Naive thymus-derived CD8-positive, alpha-beta T cell (primary cell): Measurements from ENCODE around the gene HOXD4. TPM values are rescaled to one million over a fixed set of nuclear protein-coding genes. Genes with fewer than 3 reads are reported as not detected.

Experiments
- ATAC-seq, 2 donors: fragments of 150-1000 bp; cut with Tn5 transposase in 1 of 2; sonication (Bioruptor Pico), chemical (Tn5 transposase) in 1 of 2; 1 replicate in 1 of 2; 2 replicates in 1 of 2; pipeline ENCODE4 v1.10.0; 2021; ENCODE audit warnings: mild to moderate bottlenecking in 2 of 2, moderate library complexity in 2 of 2
- POLR2A ChIA-PET: fragments of 350-600 bp; sonication (Branson Sonifier 250); formaldehyde crosslinking; loops from one replicate; lab custom pipeline; 2021; ENCODE audit warnings: antibody characterized with exemption; lab: Charles Lee
- DNase-seq, 10 donors: peaks; one replicate each; pipeline versions ENCODE4 v3.0.0 to v3.0.0-alpha.2; 2020 to 2022
- H3K27ac Mint-ChIP-seq, 10 donors: one replicate each; pipeline ENCODE4 v1.8.0; 2020 to 2022; ENCODE audit warnings: mild to moderate bottlenecking in 10 of 10, mixed read lengths in 10 of 10, moderate library complexity in 4 of 10, inconsistent platforms in 1 of 10
- H3K27me3 Mint-ChIP-seq, 5 donors: one replicate each; pipeline ENCODE4 v1.8.0; 2021 to 2022; ENCODE audit warnings: mixed read lengths in 5 of 5
- H3K36me3 Mint-ChIP-seq, 3 donors: one replicate each; pipeline ENCODE4 v1.8.0; 2020 to 2022; ENCODE audit warnings: mixed read lengths in 3 of 3, mild to moderate bottlenecking in 2 of 3, inconsistent platforms in 1 of 3
- H3K4me1 Mint-ChIP-seq, 4 donors: one replicate each; pipeline ENCODE4 v1.8.0; 2021 to 2022; ENCODE audit warnings: mixed read lengths in 4 of 4
- H3K4me3 Mint-ChIP-seq, 10 donors: one replicate each; pipeline ENCODE4 v1.8.0; 2020 to 2022; ENCODE audit warnings: mild to moderate bottlenecking in 10 of 10, mixed read lengths in 10 of 10, moderate library complexity in 6 of 10, inconsistent platforms in 1 of 10
- H3K9me3 Mint-ChIP-seq, 9 donors: one replicate each; pipeline ENCODE4 v1.8.0; 2020 to 2022; ENCODE audit warnings: mixed read lengths in 9 of 9, mild to moderate bottlenecking in 3 of 9, inconsistent platforms in 1 of 9, moderate library complexity in 1 of 9
- polyA plus RNA-seq, 3 donors: library from polyadenylated mRNA; unstranded; fragments of 300-500 nt; fragmentation: Illumina TruSeq; gene quantifications; one replicate each; pipeline ENCODE4 v1.2.3, GENCODE V29; 2021
- total RNA-seq, 8 experiments: library from RNA in 2 of 8; stranded (reverse) in 2 of 8; gene quantifications; one replicate each; pipeline ENCODE4 v1.2.3 and lab custom pipeline; 2021 to 2026

The HOXD4 gene
- total and polyA plus RNA-seq, 5 experiments from 2014 or later: not detected

GRCh38 chr2:176138526-176138922 is 12.8 kb upstream of the HOXD4 start:
- ATAC-seq (no peak), DNase-seq (no peak)
- Mint-ChIP-seq H3K4me1 (peaks cover 9 to 36% (median 31%) of the 10 kb centered on the region in 4 donors), H3K9me3 (peaks cover 0 to 45% (median 8%) of the 10 kb centered on the region in 9 donors), H3K27ac (peak overlapping the region in 2 of 10 donors; percentile 68 to 74), H3K27me3 (peaks cover 64 to 97% (median 85%) of the 10 kb centered on the region in 5 donors), H3K4me3 (peak overlapping the region in 7 of 10 donors; percentile 4 to 68 (median 50)), H3K36me3 (peaks cover 2 to 23% (median 17%) of the 10 kb centered on the region in 3 donors)
- POLR2A ChIA-PET: no interaction called here

GRCh38 chr2:176138923-176139660 is 12.3 kb upstream of the HOXD4 start:
- POLR2A ChIA-PET: no interaction called here
- peaks cover 64 to 97% (median 85%) of the 10 kb centered on the region in 5 donors for H3K27me3 Mint-ChIP-seq
- peak overlapping the region in 2 of 10 donors; percentile 74 to 90 for H3K27ac Mint-ChIP-seq

DNA sequence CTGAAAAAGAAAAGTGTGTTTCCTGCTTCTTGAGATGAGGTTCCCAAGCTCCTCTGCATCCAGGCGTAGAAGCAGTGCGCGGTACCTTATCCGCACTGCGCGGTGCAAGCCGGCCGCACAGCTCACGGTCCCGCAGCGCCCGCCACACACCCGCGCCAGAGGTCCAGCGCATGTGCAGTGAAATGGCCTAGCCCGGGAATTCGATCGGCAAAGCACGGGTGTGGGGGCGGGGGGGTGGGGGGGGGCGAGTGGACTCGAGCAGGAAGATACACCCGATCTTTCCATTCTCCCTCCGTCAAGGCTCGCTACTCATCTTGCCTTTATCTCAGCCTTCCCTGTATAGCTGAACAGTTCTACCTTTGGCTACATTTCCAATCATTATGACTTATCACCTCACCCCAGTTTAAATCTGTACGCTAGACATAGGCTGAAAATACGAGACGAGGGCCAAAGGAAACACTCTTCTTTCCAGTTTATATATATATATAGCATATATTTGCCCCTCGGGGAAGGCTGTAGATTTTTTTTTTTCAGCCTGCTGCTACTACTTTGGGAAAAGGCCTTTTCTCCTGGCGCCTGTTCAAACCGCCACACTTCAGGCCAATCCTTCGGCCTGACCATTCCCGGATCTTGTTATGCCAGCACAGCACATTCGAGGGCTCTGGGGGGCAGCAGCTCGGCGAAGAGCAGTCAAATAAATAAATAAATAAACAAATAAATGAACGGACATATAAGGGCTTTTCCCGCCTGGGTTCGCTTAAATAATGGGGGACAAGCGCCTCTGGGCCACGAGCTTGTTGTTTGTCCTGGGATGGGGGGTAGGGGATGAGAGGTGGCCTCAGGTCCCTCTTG is 11.5 kb upstream of the HOXD4 start:
- Mint-ChIP-seq H3K27me3 (peaks cover 62 to 97% (median 82%) of the 10 kb centered on the region in 5 donors), H3K27ac (peak overlapping the region in 1 of 10 donors; percentile 90), H3K4me1 (peaks cover 9 to 36% (median 31%) of the 10 kb centered on the region in 4 donors), H3K9me3 (peaks cover 0 to 37% (median 8%) of the 10 kb centered on the region in 9 donors), H3K4me3 (peak overlapping the region in 6 of 10 donors; percentile 26 to 68 (median 44)), H3K36me3 (peaks cover 2 to 21% (median 17%) of the 10 kb centered on the region in 3 donors)
- ATAC-seq: no peak
- DNase-seq: no peak
- POLR2A ChIA-PET: no interaction called here

More at GRCh38 chr2:176138923-176139660, 12.3 kb upstream of the HOXD4 start:
- no peak for ATAC-seq
- Mint-ChIP-seq H3K9me3 (peaks cover 0 to 40% (median 8%) of the 10 kb centered on the region in 9 donors), H3K4me3 (peak overlapping the region in 9 of 10 donors; percentile 4 to 68 (median 45)), H3K36me3 (peaks cover 2 to 21% (median 17%) of the 10 kb centered on the region in 3 donors), H3K4me1 (peaks cover 9 to 36% (median 31%) of the 10 kb centered on the region in 4 donors)
- no peak for DNase-seq

DNA sequence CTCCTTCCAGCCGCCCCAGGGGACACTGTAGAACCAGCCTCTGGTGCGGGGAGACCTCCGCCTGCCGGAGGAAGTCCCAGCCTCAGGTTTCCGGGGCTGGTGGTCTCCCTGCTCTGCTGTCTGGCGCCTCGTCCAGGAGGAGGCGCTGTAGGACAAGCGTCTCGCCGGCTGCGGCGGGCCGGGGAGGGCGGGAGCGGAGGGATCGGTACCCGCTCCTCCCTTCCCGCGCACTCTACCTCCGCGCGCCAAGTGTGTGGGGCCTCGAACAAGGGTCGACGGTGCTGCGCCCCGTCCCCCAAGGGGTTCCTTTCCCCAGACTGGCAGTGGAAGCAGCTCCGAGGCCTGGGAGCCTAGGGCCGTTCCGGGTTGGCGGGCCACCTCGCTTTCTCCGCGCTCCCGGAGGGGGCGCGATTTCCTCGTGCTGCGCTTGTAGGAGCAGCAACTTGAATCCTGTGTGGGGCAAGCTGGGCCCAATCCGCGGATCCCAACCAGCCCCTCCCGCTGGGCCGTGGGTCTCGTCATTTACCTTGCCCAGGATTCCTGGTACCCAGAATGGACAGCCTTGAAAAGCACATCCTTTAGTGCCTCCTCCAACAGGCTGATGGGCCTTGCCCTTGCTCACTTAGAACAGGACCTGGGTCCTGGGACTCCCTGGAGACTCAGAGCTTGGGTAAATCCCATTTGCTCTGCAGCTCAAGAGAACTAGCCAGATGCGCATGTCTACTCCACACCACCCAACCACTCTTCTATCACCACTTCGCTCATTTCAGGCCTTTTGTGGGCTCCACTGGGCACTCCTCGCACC is 10.6 kb upstream of the HOXD4 start:
- POLR2A ChIA-PET: no interaction called here
- peak overlapping the region in 1 of 10 donors; percentile 65 for H3K27ac Mint-ChIP-seq
- DNase-seq (peak; percentile 52 to 84 (median 77)), ATAC-seq (peak; percentile 89 to 92)
- peak overlapping the region in 9 of 10 donors; percentile 23 to 73 (median 59) for H3K4me3 Mint-ChIP-seq
- peaks cover 2 to 13% (median 12%) of the 10 kb centered on the region in 3 donors for H3K36me3 Mint-ChIP-seq
- H3K9me3 Mint-ChIP-seq: peaks cover 0 to 32% (median 8%) of the 10 kb centered on the region in 9 donors
- H3K27me3 Mint-ChIP-seq: peaks cover 61 to 97% (median 82%) of the 10 kb centered on the region in 5 donors
- H3K4me1 Mint-ChIP-seq: peaks cover 8 to 32% (median 27%) of the 10 kb centered on the region in 4 donors

DNA sequence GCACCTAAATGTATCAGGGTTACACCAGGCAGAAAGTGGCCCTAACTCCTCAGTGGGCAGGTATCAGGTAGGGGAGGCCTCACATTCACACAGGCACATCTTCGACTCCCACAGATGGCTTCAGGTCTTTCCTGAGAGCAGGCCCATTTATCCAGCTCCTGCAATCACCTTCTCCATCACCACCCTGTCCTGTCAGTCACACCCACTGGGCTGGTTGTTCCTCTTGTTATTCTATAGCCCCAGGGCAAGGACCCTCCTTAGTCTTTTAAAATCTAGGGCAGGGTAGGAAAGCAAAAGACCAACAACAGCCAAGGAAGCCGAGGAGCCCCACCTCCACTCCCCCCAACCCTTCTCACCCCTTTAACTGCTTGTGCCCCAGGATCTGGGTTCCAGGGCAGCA is 9.1 kb upstream of the HOXD4 start:
- peaks cover 6 to 29% (median 20%) of the 10 kb centered on the region in 4 donors for H3K4me1 Mint-ChIP-seq
- H3K36me3 Mint-ChIP-seq: peaks cover 2 to 11% (median 10%) of the 10 kb centered on the region in 3 donors
- peaks cover 65 to 97% (median 87%) of the 10 kb centered on the region in 5 donors for H3K27me3 Mint-ChIP-seq
- peak overlapping the region in 1 of 10 donors; percentile 11 for H3K27ac Mint-ChIP-seq
- no peak overlapping the region for H3K4me3 Mint-ChIP-seq
- no peak for ATAC-seq
- POLR2A ChIA-PET: no interaction called here
- peaks cover 0 to 25% (median 8%) of the 10 kb centered on the region in 9 donors for H3K9me3 Mint-ChIP-seq
- no peak for DNase-seq

DNA sequence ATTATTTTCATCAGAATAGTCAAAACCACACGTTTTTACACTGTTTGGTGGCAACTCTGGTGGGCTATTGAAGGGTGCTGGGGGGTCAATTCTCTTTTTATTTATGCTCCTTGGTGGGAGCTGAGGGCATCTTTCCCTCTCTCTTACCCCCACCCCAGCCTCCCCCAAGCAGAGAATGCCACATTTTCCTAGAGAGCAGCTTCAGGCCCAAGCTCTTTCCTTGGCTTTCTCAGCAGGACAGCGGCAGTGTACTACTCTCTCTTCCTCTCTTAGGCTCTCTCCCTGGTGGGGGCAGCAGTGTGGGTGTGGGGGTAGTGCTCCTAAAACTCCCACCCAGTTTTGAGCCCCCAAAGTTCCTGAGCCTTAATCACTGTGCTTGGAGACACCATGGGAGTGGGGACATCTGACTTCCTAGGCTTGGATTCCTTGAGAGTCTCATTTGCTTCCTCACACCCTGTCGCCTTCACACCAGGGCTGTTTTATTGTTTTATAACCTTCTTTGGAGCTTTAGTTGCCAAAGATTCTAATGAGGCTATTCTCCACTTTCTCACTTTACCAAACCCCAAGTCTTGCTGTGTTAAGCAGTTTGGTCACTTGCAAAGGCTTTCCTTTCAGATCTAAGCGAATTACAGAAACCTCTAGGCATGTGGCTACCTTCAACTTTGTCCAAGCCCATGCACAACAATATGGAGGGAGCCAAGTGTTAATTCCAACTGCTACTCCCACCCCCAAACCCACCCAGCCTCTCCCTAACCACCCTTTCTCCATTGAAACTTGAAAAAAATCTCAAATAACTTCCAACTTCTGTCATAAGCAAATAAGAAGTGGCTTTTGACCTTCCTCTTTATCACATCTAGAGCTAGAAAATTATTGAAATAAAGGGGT is 6.0 kb upstream of the HOXD4 start:
- DNase-seq: no peak
- Mint-ChIP-seq H3K4me3 (no peak overlapping the region), H3K4me1 (peaks cover 2 to 22% (median 12%) of the 10 kb centered on the region in 4 donors), H3K36me3 (no peaks in the 10 kb centered on the region), H3K9me3 (peaks cover 0 to 11% (median 0%) of the 10 kb centered on the region in 9 donors), H3K27me3 (peaks cover 62 to 98% (median 86%) of the 10 kb centered on the region in 5 donors), H3K27ac (no peak overlapping the region)
- POLR2A ChIA-PET: no interaction called here
- ATAC-seq: no peak

DNA sequence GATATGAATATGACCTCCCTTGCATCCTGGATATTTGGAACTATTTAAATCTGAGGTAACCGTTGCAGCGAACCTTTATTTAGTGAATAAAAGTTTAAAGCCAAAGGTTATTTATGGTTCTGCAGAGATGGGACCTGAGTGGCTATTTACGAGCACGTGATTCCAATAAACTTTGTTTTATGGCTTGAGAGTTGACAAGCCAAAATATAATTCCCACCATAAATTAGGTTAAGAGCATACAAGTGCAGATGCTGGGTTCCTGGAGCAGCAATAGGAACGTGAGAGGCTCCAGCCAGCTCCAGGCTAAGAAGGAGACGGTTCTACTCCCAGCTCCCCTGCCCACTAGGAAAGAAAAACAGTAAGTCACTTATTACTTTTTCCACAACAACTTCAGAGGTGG is 5.2 kb upstream of the HOXD4 start:
- no peaks in the 10 kb centered on the region for H3K36me3 Mint-ChIP-seq
- peaks cover 4 to 21% (median 11%) of the 10 kb centered on the region in 4 donors for H3K4me1 Mint-ChIP-seq
- H3K9me3 Mint-ChIP-seq: peaks cover 0 to 9% (median 0%) of the 10 kb centered on the region in 9 donors
- no peak overlapping the region for H3K27ac Mint-ChIP-seq
- POLR2A ChIA-PET: interaction anchor here (0.5 kb wide), 1 partner anchor 13 kb away, joined by 3 read pairs; no protein-coding TSS in a partner anchor
- DNase-seq (no peak), ATAC-seq (no peak)
- peaks cover 65 to 100% (median 87%) of the 10 kb centered on the region in 5 donors for H3K27me3 Mint-ChIP-seq
- H3K4me3 Mint-ChIP-seq: no peak overlapping the region

DNA sequence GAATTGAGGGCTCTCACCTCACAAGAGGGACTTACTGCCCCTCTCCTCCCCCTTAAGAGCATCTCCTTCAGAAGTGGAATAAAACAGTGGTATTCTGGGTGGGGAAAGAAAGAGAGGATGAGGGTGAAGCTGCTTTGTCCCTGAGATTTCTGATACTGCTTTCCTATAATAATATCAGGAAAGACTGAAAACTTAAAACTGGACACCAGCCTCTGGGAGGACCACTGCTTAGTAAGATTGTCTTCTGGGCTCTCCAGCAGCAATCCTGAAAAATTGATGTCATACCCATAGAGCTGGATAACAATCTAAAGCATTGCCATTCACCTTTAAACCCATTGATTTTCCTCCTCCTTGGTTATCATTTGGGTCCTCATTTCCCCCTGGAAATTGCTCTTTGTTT is 4.7 kb upstream of the HOXD4 start:
- POLR2A ChIA-PET: interaction anchor here (0.5 kb wide), 1 partner anchor 14 kb away, joined by 3 read pairs; no protein-coding TSS in a partner anchor
- Mint-ChIP-seq H3K27me3 (peaks cover 63 to 100% (median 87%) of the 10 kb centered on the region in 5 donors), H3K9me3 (peaks cover 0 to 7% (median 0%) of the 10 kb centered on the region in 9 donors), H3K36me3 (no peaks in the 10 kb centered on the region), H3K27ac (no peak overlapping the region), H3K4me1 (peaks cover 4 to 17% (median 8%) of the 10 kb centered on the region in 4 donors), H3K4me3 (no peak overlapping the region)
- ATAC-seq (no peak), DNase-seq (no peak)

DNA sequence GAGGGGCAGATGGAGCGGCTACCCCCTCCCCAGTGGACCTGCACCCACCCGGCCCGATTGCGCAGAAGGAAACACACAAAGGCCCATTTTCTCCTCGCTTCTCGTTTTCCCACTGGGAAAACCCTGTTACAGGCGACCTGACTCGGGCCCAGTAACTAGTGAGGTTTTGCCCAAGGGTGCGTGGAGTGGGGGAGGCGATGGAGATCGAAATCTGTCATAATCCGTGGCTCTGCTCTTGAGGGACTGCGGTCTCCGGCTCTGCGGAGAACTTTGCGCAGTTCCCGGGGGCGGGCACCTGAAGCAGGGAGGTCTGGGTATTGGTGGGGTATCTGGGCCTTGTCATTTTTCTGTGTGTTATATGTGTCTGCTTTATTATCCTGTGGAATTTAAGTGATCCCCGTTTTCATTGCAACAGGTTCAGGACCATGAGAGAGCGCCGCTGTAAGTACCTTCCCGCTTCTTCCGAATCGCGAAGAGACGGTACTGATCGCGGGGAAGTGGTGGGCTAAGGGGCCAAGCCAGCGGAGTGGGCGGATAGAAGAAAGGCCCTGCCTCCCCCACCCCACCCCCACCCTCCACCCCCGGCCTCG is 4.0 kb upstream of the HOXD4 start:
- Mint-ChIP-seq H3K4me3 (peak overlapping the region in 2 of 10 donors; percentile 9 to 38), H3K9me3 (peaks cover 0 to 7% (median 0%) of the 10 kb centered on the region in 9 donors), H3K4me1 (peaks cover 4 to 17% (median 9%) of the 10 kb centered on the region in 4 donors), H3K27ac (no peak overlapping the region), H3K27me3 (peaks cover 60 to 96% (median 80%) of the 10 kb centered on the region in 5 donors), H3K36me3 (no peaks in the 10 kb centered on the region)
- ATAC-seq: no peak
- POLR2A ChIA-PET: no interaction called here
- DNase-seq: no peak

GRCh38 chr2:176147800-176148496 is 3.4 kb upstream of the HOXD4 start:
- H3K27ac Mint-ChIP-seq: peak overlapping the region in 1 of 10 donors; percentile 69
- peaks cover 60 to 96% (median 79%) of the 10 kb centered on the region in 5 donors for H3K27me3 Mint-ChIP-seq
- peaks cover 4 to 18% (median 11%) of the 10 kb centered on the region in 4 donors for H3K4me1 Mint-ChIP-seq
- no peaks in the 10 kb centered on the region for H3K36me3 Mint-ChIP-seq
- H3K4me3 Mint-ChIP-seq: peak overlapping the region in 3 of 10 donors; percentile 9 to 55 (median 50)
- peaks cover 0 to 7% (median 0%) of the 10 kb centered on the region in 9 donors for H3K9me3 Mint-ChIP-seq
- no peak for ATAC-seq
- POLR2A ChIA-PET: no interaction called here
- no peak for DNase-seq
